ENCODE measurements around the gene ASAP3.
"Not testable (repeated sequence)": the region's sequence is repeated elsewhere in the genome, so short reads cannot be mapped to it uniquely, and the experiment has no call there.

The ASAP3 gene

GRCh38 chr1:23394181-23394580, 89.8 kb downstream of the ASAP3 start:
- no peak for DNase-seq

DNA sequence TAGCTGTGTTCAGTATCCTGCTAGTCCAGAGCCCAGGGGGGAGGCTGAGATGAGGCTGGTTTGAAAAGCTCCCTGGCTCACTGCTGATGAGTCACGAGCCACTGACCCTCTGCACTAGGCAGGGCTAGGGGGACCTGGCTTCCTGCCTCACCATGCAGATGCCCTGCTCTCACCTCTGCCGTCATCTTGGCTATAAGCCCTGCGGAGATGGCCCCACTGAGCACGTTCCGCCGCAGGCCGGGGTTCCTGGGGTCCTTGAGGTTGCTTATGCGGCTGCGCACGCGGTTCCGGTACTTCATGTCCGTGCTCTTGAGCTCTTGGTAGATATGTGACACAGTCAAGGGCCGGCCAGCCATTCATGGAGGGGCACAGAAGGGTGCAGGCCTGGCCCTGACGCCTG, 90.3 kb downstream of the ASAP3 start:
- no peak for DNase-seq

GRCh38 chr1:23392125-23392855, 91.7 kb downstream of the ASAP3 start:
- no peak for DNase-seq

DNA sequence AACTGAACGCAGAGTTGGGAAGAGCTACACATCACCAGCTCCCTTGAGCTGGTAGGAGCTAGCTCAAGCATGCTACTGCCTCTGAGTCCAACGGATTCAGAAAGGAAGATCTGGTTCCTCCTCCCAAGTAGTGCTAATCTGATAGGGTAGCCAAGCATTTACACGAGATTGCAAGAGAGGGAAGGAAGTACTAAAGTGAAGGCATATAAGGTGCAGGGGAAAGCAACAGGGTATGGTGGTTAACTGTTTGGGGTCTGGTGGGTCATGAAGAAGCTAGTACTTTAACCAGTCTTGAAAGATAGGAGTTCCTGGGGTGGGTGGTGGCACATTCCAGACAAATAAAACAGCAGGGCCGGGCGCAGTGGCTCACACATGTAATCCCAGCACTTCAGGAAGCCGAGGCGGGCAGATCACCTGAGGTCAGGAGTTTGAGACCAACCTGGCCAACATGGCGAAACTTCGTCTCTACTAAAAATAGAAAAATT, 94.1 kb downstream of the ASAP3 start:
- no peak for DNase-seq

- no peak for DNase-seq
These were observed 96.5 kb downstream of the ASAP3 start for GRCh38 chr1:23387494-23387893.

- no peak for DNase-seq
These were observed 98.8 kb downstream of the ASAP3 start for GRCh38 chr1:23385119-23385621.

DNA sequence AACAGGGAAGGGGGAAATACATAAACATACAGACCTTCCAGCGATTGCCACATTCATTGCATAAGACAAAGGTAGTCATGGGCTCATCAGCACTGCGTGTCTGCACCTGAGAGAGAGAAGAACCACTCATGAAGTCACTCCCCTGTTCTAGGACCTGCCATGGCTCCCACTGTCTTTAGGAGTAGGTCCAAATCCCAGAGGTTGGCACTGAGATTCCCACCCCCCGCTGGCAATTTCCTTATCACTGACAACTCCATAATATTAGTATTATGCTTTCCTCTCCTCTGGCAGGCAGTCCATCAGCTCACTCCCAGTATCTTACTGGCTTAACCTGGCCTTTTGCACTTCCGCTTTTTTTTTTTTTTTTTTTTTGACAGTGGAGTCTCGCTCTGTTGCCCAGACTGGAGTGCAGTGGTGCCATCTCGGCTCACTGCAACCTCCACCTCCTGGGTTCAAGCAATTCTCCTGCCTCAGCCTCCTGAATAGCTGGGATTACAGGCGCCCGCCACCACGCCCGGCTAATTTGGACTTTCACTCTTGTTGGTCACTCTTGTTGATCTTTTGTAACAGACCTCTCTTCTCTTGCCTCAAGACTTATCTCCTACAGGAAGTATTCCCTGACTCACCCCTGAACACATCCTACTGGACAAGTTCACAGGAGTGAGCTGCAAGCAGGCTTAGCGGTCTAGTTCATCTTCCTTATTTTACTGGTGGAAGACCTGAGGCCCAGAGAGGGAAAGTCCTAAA, 99.5 kb downstream of the ASAP3 start:
- no peak for DNase-seq

GRCh38 chr1:23383577-23384311, 100.2 kb downstream of the ASAP3 start:
- DNase-seq: no peak

GRCh38 chr1:23381233-23381885, 102.6 kb downstream of the ASAP3 start:
- no peak for DNase-seq

- DNase-seq: no peak
These were observed 103.3 kb downstream of the ASAP3 start for GRCh38 chr1:23380719-23381118.

DNA sequence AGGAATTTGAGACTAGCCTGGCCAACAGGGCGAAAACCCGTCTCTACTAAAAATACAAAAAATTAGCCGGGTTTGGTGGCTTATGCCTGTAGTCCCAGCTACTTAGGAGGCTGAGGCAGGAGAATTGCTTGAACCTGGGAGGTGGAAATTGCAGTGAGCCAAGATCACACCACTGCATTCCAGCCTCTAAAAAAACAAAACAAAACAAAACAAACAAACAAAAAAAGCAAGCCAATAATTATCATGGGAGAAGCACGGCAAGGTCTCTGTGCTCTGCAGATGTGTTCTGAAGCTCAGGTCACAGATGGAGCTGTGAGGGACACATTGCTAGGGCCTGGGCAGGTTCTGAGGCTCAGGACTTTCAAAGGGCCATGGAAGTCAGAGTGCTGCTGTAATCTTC, 103.7 kb downstream of the ASAP3 start:
- not testable (repeated sequence) for DNase-seq
